HEK293 (cell line): ENCODE measurements around the gene PKIG.

ENCODE experiments used
- GLI2 ChIP-seq: fragments of 450-650 bp; formaldehyde crosslinking; IDR thresholded peaks from 2 replicates; pipeline ENCODE4; 2017; ENCODE audit warnings: missing biosample characterization, missing genetic modification characterization, low read depth, borderline replicate concordance
- ZBTB7A ChIP-seq: fragments of 450-650 bp; formaldehyde crosslinking; IDR thresholded peaks from 2 replicates; pipeline ENCODE4 v1.5.1; 2016; ENCODE audit warnings: low read depth, missing biosample characterization, missing genetic modification characterization
- ZFP3 ChIP-seq: fragments of 450-650 bp; formaldehyde crosslinking; IDR thresholded peaks from 2 replicates; pipeline ENCODE4 v1.5.1; 2016; ENCODE audit warnings: low read depth, missing biosample characterization, missing genetic modification characterization
- ZFP37 ChIP-seq: fragments of 450-650 bp; formaldehyde crosslinking; IDR thresholded peaks from 2 replicates; pipeline ENCODE4 v1.5.1; 2016; ENCODE audit warnings: missing biosample characterization, missing genetic modification characterization
- ZNF121 ChIP-seq: fragments of 450-650 bp; formaldehyde crosslinking; IDR thresholded peaks from 2 replicates; pipeline ENCODE4 v1.5.1; 2016; ENCODE audit warnings: missing biosample characterization, missing genetic modification characterization
- ZNF138 ChIP-seq: fragments of 450-650 bp; formaldehyde crosslinking; IDR thresholded peaks from 2 replicates; pipeline ENCODE4 v1.5.1; 2016; ENCODE audit warnings: missing biosample characterization, missing genetic modification characterization, borderline replicate concordance
- ZNF311 ChIP-seq: fragments of 450-650 bp; formaldehyde crosslinking; IDR thresholded peaks from 2 replicates; pipeline ENCODE4 v1.5.1; 2017; ENCODE audit warnings: missing biosample characterization, missing genetic modification characterization, borderline replicate concordance
- ZNF391 ChIP-seq: fragments of 450-650 bp; formaldehyde crosslinking; IDR thresholded peaks from 2 replicates; pipeline ENCODE4 v1.5.1; 2016; ENCODE audit warnings: low read depth, missing biosample characterization, missing genetic modification characterization, borderline replicate concordance
- TF ChIP-seq, protein P1 (sequence below): fragments of 450-650 bp; formaldehyde crosslinking; IDR thresholded peaks from 2 replicates; pipeline ENCODE4 v1.5.1; 2016; ENCODE audit warnings: missing biosample characterization, missing genetic modification characterization
- TF ChIP-seq, protein P2 (sequence below): fragments of 450-650 bp; formaldehyde crosslinking; IDR thresholded peaks from 2 replicates; pipeline ENCODE4 v1.5.1; 2016; ENCODE audit warnings: missing biosample characterization, missing genetic modification characterization
- TF ChIP-seq, protein P3 (sequence below): fragments of 450-650 bp; formaldehyde crosslinking; optimal IDR thresholded peaks from 2 replicates; pipeline ENCODE3; 2016; ENCODE audit warnings: missing biosample characterization, mild to moderate bottlenecking, missing genetic modification characterization
- TF ChIP-seq, protein P4 (sequence below): fragments of 450-650 bp; formaldehyde crosslinking; conservative IDR thresholded peaks from 2 replicates; pipeline ENCODE4 v1.5.1; 2016; ENCODE audit warnings: low read depth, missing biosample characterization, missing genetic modification characterization
- TF ChIP-seq, protein P5 (sequence below): fragments of 450-650 bp; formaldehyde crosslinking; IDR thresholded peaks from 2 replicates; pipeline ENCODE4; 2016; ENCODE audit warnings: missing biosample characterization, missing genetic modification characterization

DNA sequence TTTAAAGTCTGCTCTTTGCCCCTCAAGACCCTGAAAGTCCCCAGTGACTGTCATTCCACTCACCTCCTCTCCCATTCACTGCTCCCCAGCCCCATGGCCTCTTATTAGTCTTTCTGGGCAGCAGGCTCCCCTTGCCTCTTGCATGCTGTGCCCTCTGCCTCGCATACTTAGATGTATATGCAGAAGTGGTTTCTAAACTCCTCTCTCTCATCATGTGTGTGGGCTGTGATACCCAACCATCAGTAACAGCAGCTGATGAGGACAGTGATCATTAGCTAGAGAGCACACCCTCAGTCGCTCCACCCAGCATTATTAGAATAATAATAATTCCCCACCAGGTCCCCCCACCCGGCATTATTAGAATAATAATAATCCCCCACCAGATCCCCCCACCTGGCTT, 14.5 kb downstream of the PKIG start:
- TF ChIP-seq ZBTB7A (tag by site-specific recombination), result no peak
- TF ChIP-seq ZNF391 (tag by site-specific recombination), result no peak
- TF ChIP-seq, protein P1, sequence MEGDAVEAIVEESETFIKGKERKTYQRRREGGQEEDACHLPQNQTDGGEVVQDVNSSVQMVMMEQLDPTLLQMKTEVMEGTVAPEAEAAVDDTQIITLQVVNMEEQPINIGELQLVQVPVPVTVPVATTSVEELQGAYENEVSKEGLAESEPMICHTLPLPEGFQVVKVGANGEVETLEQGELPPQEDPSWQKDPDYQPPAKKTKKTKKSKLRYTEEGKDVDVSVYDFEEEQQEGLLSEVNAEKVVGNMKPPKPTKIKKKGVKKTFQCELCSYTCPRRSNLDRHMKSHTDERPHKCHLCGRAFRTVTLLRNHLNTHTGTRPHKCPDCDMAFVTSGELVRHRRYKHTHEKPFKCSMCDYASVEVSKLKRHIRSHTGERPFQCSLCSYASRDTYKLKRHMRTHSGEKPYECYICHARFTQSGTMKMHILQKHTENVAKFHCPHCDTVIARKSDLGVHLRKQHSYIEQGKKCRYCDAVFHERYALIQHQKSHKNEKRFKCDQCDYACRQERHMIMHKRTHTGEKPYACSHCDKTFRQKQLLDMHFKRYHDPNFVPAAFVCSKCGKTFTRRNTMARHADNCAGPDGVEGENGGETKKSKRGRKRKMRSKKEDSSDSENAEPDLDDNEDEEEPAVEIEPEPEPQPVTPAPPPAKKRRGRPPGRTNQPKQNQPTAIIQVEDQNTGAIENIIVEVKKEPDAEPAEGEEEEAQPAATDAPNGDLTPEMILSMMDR (tag by site-specific recombination), result no peak
- no peak for TF ChIP-seq ZFP37 (tag by site-specific recombination)
- TF ChIP-seq, protein P2, sequence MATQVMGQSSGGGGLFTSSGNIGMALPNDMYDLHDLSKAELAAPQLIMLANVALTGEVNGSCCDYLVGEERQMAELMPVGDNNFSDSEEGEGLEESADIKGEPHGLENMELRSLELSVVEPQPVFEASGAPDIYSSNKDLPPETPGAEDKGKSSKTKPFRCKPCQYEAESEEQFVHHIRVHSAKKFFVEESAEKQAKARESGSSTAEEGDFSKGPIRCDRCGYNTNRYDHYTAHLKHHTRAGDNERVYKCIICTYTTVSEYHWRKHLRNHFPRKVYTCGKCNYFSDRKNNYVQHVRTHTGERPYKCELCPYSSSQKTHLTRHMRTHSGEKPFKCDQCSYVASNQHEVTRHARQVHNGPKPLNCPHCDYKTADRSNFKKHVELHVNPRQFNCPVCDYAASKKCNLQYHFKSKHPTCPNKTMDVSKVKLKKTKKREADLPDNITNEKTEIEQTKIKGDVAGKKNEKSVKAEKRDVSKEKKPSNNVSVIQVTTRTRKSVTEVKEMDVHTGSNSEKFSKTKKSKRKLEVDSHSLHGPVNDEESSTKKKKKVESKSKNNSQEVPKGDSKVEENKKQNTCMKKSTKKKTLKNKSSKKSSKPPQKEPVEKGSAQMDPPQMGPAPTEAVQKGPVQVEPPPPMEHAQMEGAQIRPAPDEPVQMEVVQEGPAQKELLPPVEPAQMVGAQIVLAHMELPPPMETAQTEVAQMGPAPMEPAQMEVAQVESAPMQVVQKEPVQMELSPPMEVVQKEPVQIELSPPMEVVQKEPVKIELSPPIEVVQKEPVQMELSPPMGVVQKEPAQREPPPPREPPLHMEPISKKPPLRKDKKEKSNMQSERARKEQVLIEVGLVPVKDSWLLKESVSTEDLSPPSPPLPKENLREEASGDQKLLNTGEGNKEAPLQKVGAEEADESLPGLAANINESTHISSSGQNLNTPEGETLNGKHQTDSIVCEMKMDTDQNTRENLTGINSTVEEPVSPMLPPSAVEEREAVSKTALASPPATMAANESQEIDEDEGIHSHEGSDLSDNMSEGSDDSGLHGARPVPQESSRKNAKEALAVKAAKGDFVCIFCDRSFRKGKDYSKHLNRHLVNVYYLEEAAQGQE (tag by site-specific recombination), result no peak
- TF ChIP-seq, protein P3, sequence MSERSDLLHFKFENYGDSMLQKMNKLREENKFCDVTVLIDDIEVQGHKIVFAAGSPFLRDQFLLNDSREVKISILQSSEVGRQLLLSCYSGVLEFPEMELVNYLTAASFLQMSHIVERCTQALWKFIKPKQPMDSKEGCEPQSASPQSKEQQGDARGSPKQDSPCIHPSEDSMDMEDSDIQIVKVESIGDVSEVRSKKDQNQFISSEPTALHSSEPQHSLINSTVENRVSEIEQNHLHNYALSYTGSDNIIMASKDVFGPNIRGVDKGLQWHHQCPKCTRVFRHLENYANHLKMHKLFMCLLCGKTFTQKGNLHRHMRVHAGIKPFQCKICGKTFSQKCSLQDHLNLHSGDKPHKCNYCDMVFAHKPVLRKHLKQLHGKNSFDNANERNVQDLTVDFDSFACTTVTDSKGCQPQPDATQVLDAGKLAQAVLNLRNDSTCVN (tag by site-specific recombination), result no peak
- TF ChIP-seq, protein P4, sequence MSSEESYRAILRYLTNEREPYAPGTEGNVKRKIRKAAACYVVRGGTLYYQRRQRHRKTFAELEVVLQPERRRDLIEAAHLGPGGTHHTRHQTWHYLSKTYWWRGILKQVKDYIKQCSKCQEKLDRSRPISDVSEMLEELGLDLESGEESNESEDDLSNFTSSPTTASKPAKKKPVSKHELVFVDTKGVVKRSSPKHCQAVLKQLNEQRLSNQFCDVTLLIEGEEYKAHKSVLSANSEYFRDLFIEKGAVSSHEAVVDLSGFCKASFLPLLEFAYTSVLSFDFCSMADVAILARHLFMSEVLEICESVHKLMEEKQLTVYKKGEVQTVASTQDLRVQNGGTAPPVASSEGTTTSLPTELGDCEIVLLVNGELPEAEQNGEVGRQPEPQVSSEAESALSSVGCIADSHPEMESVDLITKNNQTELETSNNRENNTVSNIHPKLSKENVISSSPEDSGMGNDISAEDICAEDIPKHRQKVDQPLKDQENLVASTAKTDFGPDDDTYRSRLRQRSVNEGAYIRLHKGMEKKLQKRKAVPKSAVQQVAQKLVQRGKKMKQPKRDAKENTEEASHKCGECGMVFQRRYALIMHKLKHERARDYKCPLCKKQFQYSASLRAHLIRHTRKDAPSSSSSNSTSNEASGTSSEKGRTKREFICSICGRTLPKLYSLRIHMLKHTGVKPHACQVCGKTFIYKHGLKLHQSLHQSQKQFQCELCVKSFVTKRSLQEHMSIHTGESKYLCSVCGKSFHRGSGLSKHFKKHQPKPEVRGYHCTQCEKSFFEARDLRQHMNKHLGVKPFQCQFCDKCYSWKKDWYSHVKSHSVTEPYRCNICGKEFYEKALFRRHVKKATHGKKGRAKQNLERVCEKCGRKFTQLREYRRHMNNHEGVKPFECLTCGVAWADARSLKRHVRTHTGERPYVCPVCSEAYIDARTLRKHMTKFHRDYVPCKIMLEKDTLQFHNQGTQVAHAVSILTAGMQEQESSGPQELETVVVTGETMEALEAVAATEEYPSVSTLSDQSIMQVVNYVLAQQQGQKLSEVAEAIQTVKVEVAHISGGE (tag by site-specific recombination), result no peak
- no peak for TF ChIP-seq ZFP3
- no peak for TF ChIP-seq ZNF138 (tag by site-specific recombination)
- TF ChIP-seq, protein P5, sequence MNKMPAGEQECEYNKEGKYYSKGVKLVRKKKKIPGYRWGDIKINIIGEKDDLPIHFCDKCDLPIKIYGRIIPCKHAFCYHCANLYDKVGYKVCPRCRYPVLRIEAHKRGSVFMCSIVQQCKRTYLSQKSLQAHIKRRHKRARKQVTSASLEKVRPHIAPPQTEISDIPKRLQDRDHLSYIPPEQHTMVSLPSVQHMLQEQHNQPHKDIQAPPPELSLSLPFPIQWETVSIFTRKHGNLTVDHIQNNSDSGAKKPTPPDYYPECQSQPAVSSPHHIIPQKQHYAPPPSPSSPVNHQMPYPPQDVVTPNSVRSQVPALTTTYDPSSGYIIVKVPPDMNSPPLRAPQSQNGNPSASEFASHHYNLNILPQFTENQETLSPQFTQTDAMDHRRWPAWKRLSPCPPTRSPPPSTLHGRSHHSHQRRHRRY (tag by site-specific recombination), result no peak
- no peak for TF ChIP-seq ZNF121 (tag by site-specific recombination)
- no peak for TF ChIP-seq GLI2 (tag by site-specific recombination)
- TF ChIP-seq ZNF311 (tag by site-specific recombination), result no peak
